AG04450 (cell line): ENCODE results near the gene TPSG1. TPM values are rescaled to one million over a fixed set of nuclear protein-coding genes. Genes with fewer than 3 reads are reported as not detected.
"Not testable (repeated sequence)": the region's sequence is repeated elsewhere in the genome, so short reads cannot be mapped to it uniquely, and the experiment has no call there.

Experiments
- CTCF ChIA-PET: fragments of 300-600, 350-600 bp; formaldehyde crosslinking; extraction: SDS; loops from one replicate; lab custom pipeline; 2022; ENCODE audit warnings: antibody characterized with exemption, inconsistent platforms; lab: Charles Lee
- POLR2A ChIA-PET: fragments of 350-600 bp; formaldehyde crosslinking; extraction: SDS; loops from one replicate; lab custom pipeline; 2021; ENCODE audit warnings: antibody characterized with exemption, inconsistent platforms; lab: Yijun Ruan, JAX
- DNase-seq: peaks from one replicate; pipeline ENCODE4 v3.0.0-alpha.2; 2011; ENCODE audit warnings: low read depth, low spot score
- H3K27ac ChIP-seq: one replicate; pipeline ENCODE4 v1.5.1; 2012; ENCODE audit warnings: low read depth, low read length, control low read depth
- H3K27me3 ChIP-seq: one replicate; pipeline ENCODE4 v1.6.0; 2012; ENCODE audit warnings: low read length; ENCODE audit not compliant: control insufficient read depth, insufficient read depth
- H3K4me3 ChIP-seq: 2 replicates; pipeline ENCODE4 v1.5.1; 2011; ENCODE audit warnings: mild to moderate bottlenecking, low read depth, low read length, control low read depth
- H3K9me3 ChIP-seq: 2 replicates; pipeline ENCODE4 v1.5.1; 2012; ENCODE audit warnings: low read length; ENCODE audit not compliant: control insufficient read depth, insufficient read depth
- polyA plus RNA-seq: library from polyadenylated mRNA; depleted of rRNA; stranded (reverse); fragments of >200 nt; gene quantifications from 2 replicates; pipeline ENCODE4 v1.2.3, GENCODE V29; 2011
- TF ChIP-seq, protein P1 (sequence below): IDR thresholded peaks from 2 replicates; pipeline ENCODE4 v1.5.1; 2011; ENCODE audit warnings: low read depth, low read length, control low read depth, inconsistent platforms

The TPSG1 gene
- polyA plus RNA-seq, 1 experiment = not detected

DNA sequence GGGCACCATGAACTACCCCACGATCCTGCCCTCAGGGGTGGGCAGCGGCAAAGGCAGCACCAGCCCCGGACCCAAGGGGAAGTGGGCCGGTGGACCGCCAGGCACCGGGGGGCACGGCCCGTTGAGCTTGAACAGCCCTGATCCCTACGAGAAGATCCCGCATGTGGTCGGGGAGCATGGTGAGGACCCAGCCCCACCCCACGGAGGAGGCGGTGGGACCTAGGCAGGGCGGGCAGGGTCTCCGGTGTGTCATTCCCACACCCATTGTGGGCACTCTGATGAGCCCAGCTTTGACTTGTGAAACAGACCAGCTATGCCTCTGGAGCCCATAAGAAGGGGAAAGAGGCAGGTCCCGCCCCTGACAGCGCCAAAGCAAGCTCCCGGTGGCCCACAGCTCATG lies 22.8 kb downstream of the TPSG1 start:
- TF ChIP-seq, protein P1, sequence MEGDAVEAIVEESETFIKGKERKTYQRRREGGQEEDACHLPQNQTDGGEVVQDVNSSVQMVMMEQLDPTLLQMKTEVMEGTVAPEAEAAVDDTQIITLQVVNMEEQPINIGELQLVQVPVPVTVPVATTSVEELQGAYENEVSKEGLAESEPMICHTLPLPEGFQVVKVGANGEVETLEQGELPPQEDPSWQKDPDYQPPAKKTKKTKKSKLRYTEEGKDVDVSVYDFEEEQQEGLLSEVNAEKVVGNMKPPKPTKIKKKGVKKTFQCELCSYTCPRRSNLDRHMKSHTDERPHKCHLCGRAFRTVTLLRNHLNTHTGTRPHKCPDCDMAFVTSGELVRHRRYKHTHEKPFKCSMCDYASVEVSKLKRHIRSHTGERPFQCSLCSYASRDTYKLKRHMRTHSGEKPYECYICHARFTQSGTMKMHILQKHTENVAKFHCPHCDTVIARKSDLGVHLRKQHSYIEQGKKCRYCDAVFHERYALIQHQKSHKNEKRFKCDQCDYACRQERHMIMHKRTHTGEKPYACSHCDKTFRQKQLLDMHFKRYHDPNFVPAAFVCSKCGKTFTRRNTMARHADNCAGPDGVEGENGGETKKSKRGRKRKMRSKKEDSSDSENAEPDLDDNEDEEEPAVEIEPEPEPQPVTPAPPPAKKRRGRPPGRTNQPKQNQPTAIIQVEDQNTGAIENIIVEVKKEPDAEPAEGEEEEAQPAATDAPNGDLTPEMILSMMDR = no peak
- POLR2A ChIA-PET = no interaction called here
- Histone ChIP-seq H3K9me3 (peaks cover 34% of the 10 kb centered on the region; the same call in 1 of the 2 replicates), H3K27ac (no peak overlapping the region), H3K4me3 (no peak overlapping the region), H3K27me3 (no peaks in the 10 kb centered on the region)
- DNase-seq = no peak
- CTCF ChIA-PET = no interaction called here

DNA sequence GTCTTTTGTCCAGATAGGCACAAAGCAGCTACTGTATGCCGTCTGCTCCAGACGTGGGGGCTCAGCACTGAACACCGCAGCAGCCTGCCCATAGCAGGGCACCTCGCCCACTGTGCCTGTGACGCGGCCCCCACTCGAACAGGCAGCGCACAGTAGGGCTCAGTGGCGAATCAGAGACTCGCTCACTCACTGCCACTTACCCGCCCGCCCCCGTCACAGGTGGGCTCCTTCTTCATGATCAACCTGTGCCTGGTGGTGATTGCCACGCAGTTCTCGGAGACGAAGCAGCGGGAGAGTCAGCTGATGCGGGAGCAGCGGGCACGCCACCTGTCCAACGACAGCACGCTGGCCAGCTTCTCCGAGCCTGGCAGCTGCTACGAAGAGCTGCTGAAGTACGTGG lies 23.6 kb downstream of the TPSG1 start:
- peaks cover 34% of the 10 kb centered on the region; the same call in 1 of the 2 replicates for H3K9me3 ChIP-seq
- no peak overlapping the region for H3K27ac ChIP-seq
- no peak overlapping the region for H3K4me3 ChIP-seq
- TF ChIP-seq, protein P1 = no peak
- POLR2A ChIA-PET = no interaction called here
- DNase-seq = no peak
- CTCF ChIA-PET = no interaction called here
- no peaks in the 10 kb centered on the region for H3K27me3 ChIP-seq

DNA sequence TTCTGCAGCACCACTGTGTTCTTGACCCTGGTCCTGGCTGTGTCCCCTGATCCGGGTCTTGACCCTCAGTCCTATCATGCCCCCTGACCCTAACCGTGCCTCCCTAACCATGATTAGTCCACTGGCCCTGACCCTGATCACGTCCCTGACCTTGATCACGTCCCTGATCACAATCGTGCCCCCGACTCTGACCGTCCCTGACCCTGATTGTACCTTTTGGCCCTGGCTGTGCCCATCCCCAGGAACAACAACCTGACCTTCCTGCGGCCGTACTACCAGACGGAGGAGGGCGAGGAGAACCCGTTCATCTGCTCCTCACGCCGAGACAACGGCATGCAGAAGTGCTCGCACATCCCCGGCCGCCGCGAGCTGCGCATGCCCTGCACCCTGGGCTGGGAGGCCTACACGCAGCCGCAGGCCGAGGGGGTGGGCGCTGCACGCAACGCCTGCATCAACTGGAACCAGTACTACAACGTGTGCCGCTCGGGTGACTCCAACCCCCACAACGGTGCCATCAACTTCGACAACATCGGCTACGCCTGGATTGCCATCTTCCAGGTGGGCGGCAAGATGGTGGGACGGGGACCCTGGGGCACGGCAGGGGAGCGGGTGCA lies 24.9 kb downstream of the TPSG1 start:
- CTCF ChIA-PET = no interaction called here
- H3K27me3 ChIP-seq = no peaks in the 10 kb centered on the region

DNA sequence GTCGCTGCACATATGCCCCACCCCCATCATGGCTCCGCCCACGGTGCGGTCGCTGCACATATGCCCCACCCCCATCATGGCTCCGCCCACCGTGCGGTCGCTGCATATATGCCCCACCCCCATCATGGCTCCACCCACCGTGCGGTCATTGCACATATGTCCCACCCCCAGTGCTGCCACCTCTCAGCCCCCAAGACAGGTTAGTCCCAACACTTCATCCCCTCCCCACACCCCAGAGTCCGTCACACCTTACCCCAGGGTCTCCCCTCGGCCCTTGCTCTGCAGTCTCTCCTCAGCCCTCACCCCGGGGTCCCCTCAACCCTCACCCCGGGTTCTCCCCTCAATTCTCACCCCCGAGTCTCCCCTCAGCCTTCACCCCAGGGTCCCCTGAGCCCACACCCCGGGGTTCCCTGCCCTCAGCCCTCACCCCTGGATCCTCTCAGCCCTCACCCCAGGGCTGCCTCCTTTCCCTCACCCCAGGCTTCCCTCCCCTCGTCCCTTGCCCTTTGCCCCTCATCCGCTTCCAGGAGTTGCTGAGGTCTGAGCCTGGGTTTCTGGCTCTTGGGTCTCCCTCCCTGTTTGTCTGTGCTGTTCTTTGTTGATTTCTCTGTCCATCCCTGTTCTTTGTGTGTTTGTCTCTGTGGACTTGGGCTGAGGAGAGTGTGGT lies 25.6 kb downstream of the TPSG1 start:
- Histone ChIP-seq H3K4me3 (no peak overlapping the region), H3K27me3 (no peaks in the 10 kb centered on the region), H3K27ac (no peak overlapping the region), H3K9me3 (peaks cover 34% of the 10 kb centered on the region; the same call in 1 of the 2 replicates)
- POLR2A ChIA-PET = no interaction called here
- CTCF ChIA-PET = no interaction called here
- TF ChIP-seq, protein P1 = no peak
- no peak for DNase-seq

More for the DNA sequence above, 24.9 kb downstream of the TPSG1 start:
- Histone ChIP-seq H3K9me3 (peaks cover 34% of the 10 kb centered on the region; the same call in 1 of the 2 replicates), H3K4me3 (no peak overlapping the region), H3K27ac (no peak overlapping the region)
- no peak for DNase-seq
- POLR2A ChIA-PET = no interaction called here
- TF ChIP-seq, protein P1 = no peak

DNA sequence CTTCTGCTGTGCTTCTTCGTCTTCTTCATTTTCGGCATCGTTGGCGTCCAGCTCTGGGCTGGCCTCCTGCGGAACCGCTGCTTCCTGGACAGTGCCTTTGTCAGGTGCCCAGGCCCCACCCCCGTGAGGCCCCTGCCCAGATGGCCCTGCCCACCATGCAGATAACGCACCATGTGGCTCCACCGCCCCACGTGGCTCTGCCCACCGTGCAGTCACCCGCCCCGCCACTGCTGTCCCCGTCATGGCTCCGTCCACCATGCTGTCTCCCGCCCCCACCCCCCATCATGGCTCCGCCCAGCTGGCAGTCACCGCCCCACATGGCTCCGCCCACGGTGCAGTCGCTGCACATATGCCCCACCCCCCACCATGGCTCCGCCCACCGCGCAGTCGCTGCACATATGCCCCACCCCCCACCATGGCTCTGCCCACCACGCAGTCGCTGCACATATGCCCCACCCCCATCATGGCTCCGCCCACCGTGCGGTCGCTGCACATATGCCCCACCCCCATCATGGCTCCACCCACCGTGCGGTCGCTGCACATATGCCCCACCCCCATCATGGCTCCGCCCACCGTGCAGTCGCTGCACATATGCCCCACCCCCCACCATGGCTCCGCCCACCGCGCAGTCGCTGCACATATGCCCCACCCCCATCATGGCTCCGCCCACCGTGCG lies 26.3 kb downstream of the TPSG1 start:
- POLR2A ChIA-PET, DNase-seq, H3K27me3 ChIP-seq, H3K4me3 ChIP-seq, CTCF ChIA-PET, H3K27ac ChIP-seq: not testable (repeated sequence)
- H3K9me3 ChIP-seq = peaks cover 34% of the 10 kb centered on the region; the same call in 1 of the 2 replicates
